DOHH2 (cell line): Measurements from ENCODE around the gene TMEM88.

Experiments
- CTCF ChIP-seq: fragments of 200-600 bp; sonication (generic); IDR thresholded peaks from one replicate; pipeline ENCODE4 v1.5.1; 2014; ENCODE audit warnings: antibody characterized with exemption, mild to moderate bottlenecking, low read depth, low read length; ENCODE audit not compliant: poor library complexity, severe bottlenecking
- EZH2phosphoT487 ChIP-seq: fragments of 200-600 bp; sonication (generic); IDR thresholded peaks from 2 replicates; pipeline ENCODE4 v1.6.1; 2017; ENCODE audit warnings: borderline replicate concordance, mild to moderate bottlenecking, antibody characterized with exemption, low read length, moderate library complexity, mixed read lengths

GRCh38 chr17:7894226-7894625 is 39.4 kb downstream of the TMEM88 start:
- no peak for TF ChIP-seq CTCF
- no peak for TF ChIP-seq EZH2phosphoT487
